ENCODE data around the gene PSAT1. TPM values are rescaled to one million over a fixed set of nuclear protein-coding genes. Genes with fewer than 3 reads are reported as not detected.

Gene PSAT1
- total and polyA plus RNA-seq, 2 experiments from 2014 or later = 120 to 149 TPM

- Histone ChIP-seq H3K9me2 (replicated peaks; ENCODE audit: insufficient read depth) (no peaks in the 10 kb centered on the region), H3K27me3 (no peaks in the 10 kb centered on the region), H3K36me3 (replicated peaks; ENCODE audit: insufficient read depth, low read depth) (no peaks in the 10 kb centered on the region), H3K27ac (no peak overlapping the region), H2AFZ (no peak overlapping the region), H3K4me3 (no peak overlapping the region), H3K4me2 (no peak overlapping the region), H3K9me3 (ENCODE audit: low read depth) (no peaks in the 10 kb centered on the region), H4K20me1 (ENCODE audit: insufficient read depth, poor library complexity, severe bottlenecking) (no peaks in the 10 kb centered on the region), H3K4me1 (ENCODE audit: insufficient read depth) (peaks cover 1% of the 10 kb centered on the region), H3K79me2 (no peaks in the 10 kb centered on the region)
- TF ChIP-seq CTCF (IDR thresholded peaks at IDR 0.05; ENCODE audit: poor library complexity) (no peak), EZH2 (IDR thresholded peaks at IDR 0.05; ENCODE audit: borderline replicate concordance) (no peak), EZH2phosphoT487 (IDR thresholded peaks at IDR 0.05; ENCODE audit: low read depth, severe bottlenecking, unreplicated experiment) (no peak)
- DNase-seq (ENCODE audit: low spot score) = no peak
Measured at GRCh38 chr9:78286125-78286524, 10.8 kb upstream of the PSAT1 start.

- Histone ChIP-seq H3K36me3 (replicated peaks; ENCODE audit: insufficient read depth, low read depth) (no peaks in the 10 kb centered on the region), H3K9me3 (ENCODE audit: low read depth) (no peaks in the 10 kb centered on the region), H2AFZ (no peak overlapping the region), H3K27me3 (no peaks in the 10 kb centered on the region), H4K20me1 (ENCODE audit: insufficient read depth, poor library complexity, severe bottlenecking) (no peaks in the 10 kb centered on the region), H3K4me2 (no peak overlapping the region), H3K4me1 (ENCODE audit: insufficient read depth) (no peaks in the 10 kb centered on the region), H3K27ac (no peak overlapping the region), H3K9me2 (replicated peaks; ENCODE audit: insufficient read depth) (no peaks in the 10 kb centered on the region), H3K79me2 (no peaks in the 10 kb centered on the region), H3K4me3 (no peak overlapping the region)
- no peak for TF ChIP-seq EZH2 (IDR thresholded peaks at IDR 0.05; ENCODE audit: borderline replicate concordance)
- TF ChIP-seq CTCF (IDR thresholded peaks at IDR 0.05; ENCODE audit: poor library complexity) = no peak
- TF ChIP-seq EZH2phosphoT487 (IDR thresholded peaks at IDR 0.05; ENCODE audit: low read depth, severe bottlenecking, unreplicated experiment) = no peak
- WGBS (ENCODE audit: low lambda C conversion rate, missing lambda C conversion rate) = over 99% methylated on average over 6 of the region's 6 CpGs
- no peak for DNase-seq (ENCODE audit: low spot score)
Measured at GRCh38 chr9:78286946-78287388, 10.0 kb upstream of the PSAT1 start.

GRCh38 chr9:78288214-78288892, 8.6 kb upstream of the PSAT1 start:
- Histone ChIP-seq H3K36me3 (replicated peaks; ENCODE audit: insufficient read depth, low read depth) (no peaks in the 10 kb centered on the region), H3K4me1 (ENCODE audit: insufficient read depth) (no peaks in the 10 kb centered on the region), H3K27me3 (no peaks in the 10 kb centered on the region), H3K9me2 (replicated peaks; ENCODE audit: insufficient read depth) (no peaks in the 10 kb centered on the region), H2AFZ (no peak overlapping the region), H3K27ac (no peak overlapping the region), H3K9me3 (ENCODE audit: low read depth) (no peaks in the 10 kb centered on the region), H4K20me1 (ENCODE audit: insufficient read depth, poor library complexity, severe bottlenecking) (no peaks in the 10 kb centered on the region), H3K79me2 (no peaks in the 10 kb centered on the region), H3K4me3 (no peak overlapping the region), H3K4me2 (no peak overlapping the region)
- TF ChIP-seq CTCF (IDR thresholded peaks at IDR 0.05; ENCODE audit: poor library complexity) = no peak
- no peak for TF ChIP-seq EZH2 (IDR thresholded peaks at IDR 0.05; ENCODE audit: borderline replicate concordance)
- TF ChIP-seq EZH2phosphoT487 (IDR thresholded peaks at IDR 0.05; ENCODE audit: low read depth, severe bottlenecking, unreplicated experiment) = no peak
- 76% methylated on average over 8 of the region's 8 CpGs for WGBS (ENCODE audit: low lambda C conversion rate, missing lambda C conversion rate)
- no peak for DNase-seq (ENCODE audit: low spot score)

Data from hepatocyte (in vitro differentiated cells).